HG03060 (cell line): ENCODE results near the gene NUDT7.

Source experiments
- ATAC-seq: cut with Tn5 transposase; IDR thresholded peaks from one replicate; pipeline ENCODE4 v1.9.1; 2021; ENCODE audit warnings: low read depth, moderate number of reproducible peaks; ENCODE audit not compliant: unreplicated experiment

The NUDT7 gene

GRCh38 chr16:77722309-77723107, at the start of gene NUDT7:
Gene NUDT7, plus strand, starts transcription at chr16:77722514. Its CDS starts 69 bp downstream, at chr16:77722583.
- peak; percentile 59 for ATAC-seq

GRCh38 chr16:77674888-77675287, 47.4 kb upstream of the NUDT7 start:
- ATAC-seq: no peak

DNA sequence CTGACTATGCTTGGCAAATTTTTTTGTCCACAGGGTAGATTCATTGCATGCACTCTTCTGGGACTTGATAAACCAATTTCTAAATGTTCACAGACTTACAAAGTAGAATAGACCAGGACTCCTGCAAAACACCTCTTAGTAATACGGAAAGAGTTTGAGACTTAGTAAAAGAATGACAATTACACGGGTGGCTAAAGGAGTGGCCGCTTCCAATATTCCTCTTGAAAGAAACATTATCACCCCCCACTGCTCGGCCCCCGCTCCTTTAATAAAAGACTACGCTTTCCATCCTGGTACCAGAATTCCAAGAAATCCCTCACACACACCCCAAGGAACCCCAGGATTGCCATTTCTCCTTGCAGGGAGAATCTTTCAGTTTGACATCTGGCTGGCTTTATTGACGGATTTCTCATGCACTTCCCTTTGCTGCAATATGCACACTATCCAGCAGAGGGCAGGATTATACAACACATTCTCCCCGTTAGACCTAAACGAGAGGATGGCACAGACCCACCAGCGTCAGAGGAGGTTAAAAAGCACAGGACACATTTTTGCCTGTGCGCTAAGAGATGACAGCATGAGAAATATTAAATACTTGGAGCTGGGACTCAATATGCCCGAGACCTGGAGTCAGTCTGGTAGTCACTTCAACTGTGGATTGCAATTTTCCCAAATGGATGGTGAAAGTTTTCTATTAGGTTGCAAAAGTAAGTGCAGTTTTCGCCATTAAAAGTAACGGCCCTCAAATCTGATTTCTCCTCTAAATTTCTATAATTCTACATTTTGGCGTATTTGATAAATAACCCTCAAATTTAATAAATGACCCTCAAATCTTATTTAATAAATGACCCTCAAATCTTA, 46.6 kb upstream of the NUDT7 start:
- peak; percentile 73 for ATAC-seq

DNA sequence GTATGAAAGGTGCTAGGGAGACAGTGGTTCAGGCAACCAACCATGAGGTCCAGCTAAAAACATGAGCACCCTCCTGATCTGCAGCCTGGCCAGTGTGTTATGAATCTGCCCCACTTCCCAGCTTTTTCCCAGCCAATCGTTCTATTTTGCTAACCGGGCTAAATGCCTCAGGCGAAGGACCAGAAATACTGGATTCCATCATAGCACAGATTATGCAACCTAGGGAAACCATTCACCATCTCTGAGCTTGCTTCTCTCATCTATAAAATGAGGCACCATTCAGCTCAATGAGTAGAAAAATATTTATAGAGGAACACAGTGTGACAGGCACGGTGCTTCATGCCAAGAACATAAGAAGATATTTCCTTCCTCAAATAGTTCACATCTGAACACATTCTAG, 45.2 kb upstream of the NUDT7 start:
- ATAC-seq: no peak

DNA sequence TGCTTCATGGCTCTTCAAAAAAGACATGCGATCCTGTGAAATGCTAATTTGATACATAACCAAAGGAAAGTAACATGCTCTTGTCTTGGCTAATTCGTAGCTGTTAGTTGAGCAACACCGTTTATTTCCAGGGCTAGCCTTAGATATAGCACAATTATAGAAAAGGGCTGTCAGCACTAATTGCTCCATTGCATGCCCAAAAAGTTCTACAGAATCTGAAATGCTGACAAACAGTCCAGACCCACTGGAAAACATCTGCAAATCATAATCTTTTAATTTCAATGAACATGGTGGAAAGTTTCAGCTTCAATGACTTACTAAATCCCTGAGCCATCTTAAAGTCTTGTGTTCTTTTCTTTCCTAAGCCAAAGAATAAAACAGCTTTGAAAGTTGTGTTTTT, 42.9 kb upstream of the NUDT7 start:
- no peak for ATAC-seq

- no peak for ATAC-seq
Observed at GRCh38 chr16:77679901-77680300, 42.4 kb upstream of the NUDT7 start.

DNA sequence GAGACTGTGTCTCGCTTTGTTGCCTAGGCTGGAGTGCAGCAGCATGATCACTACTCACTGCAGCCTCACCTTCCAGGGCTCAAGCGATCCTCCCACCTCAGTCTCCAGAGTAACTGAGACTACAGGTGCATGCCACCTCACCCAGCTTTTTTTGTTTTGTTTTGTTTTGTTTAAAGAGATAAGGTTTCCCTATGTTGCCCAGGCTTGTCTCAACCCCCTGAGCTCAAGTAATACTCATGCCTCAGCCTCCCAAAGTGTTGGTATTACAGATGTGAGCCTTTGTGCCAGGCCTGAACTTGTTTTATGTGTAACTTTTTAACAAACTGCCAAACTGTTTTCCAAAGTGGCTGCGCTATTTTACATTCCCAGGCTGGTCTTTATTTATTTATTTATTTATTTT, 41.8 kb upstream of the NUDT7 start:
- no peak for ATAC-seq

GRCh38 chr16:77682586-77682985, 39.7 kb upstream of the NUDT7 start:
- ATAC-seq: no peak

DNA sequence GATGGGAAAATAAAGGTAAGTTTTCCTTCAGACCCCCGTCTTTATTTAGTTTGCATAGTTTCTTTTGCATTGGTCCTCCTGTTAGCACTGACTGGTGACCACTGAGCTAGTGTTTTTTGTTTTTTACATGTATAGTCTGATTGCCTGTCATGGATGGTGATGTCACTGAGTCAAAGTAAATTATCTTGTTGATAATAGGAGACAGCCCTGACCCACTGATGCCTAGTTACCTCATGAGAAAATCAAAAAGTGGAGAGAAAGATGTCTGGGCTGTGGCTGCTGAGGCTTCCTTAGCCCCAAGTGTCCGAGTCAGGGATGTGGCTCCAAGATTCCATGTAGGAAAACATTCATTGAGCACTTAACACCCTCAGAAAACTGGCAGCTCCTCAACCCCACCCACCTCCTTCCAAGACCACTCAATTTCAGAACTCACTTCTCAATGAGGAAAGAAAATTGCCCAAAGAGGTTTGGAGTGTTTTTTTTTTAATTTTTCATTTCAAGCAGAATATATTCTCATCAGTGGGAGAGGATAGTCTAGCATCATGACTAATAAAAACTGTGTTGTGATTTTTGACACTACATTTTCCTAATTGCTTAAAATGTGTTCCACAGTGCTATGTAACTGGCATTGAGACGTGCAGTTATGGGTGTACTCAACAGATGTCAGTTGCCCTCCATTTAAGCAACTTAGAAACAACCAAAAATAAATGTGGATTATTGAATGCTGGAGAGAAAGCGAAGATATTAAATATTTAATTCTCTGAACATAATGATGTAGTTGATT, 38.7 kb upstream of the NUDT7 start:
- no peak for ATAC-seq

DNA sequence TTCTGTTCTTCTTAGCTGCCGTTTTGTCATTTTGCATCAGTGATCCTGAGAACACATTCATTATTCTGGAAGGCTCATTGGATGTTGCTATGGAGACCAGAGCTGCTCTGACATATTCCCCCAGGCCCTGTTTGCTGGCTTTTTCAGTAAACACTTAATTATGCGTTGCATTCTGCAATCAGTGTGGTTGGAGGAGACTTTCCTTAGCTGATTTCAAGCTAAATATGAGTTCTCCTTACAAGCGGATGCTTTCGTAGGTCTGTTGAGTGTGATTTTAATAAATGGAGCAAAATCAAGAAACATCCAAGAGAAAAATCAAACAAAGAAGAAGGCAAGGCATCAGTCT, 38.2 kb upstream of the NUDT7 start:
- ATAC-seq: no peak

DNA sequence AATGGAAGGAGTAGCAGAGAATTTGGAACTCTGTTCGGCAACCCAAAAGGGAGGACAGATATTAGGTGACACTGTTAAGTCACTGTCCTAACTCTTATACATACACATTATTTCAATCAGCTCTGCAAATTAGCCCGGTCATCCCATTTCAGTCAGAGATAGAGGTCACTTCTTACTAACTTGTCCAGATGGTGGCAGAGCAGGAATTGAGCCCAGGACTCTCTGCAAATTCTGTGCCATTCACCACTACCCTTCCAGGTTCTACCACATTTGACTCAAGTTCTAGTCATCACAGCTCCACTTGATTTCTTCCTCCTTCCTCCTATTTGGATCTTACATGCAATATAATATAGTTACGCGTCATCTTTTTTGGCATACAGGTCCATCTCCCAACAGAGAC, 35.9 kb upstream of the NUDT7 start:
- ATAC-seq: no peak

DNA sequence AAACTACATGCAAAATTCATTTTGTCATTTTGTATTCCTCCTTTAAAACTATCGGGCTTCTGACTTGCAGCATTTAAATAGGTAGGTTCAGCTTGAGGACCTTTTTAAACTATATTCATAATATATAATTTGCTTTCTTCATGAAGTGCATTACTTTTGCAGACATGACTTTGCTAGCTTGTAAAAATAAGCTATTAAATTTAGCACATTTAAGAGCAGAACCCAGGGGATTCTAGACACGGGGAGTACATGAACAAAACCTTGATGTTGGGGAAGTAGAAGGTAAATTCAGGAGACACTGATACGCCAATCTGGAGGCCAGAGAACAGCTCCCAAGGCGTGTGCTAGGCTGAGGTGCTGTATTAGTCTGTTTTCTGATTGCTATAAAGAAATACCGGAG, 32.3 kb upstream of the NUDT7 start:
- ATAC-seq: no peak

DNA sequence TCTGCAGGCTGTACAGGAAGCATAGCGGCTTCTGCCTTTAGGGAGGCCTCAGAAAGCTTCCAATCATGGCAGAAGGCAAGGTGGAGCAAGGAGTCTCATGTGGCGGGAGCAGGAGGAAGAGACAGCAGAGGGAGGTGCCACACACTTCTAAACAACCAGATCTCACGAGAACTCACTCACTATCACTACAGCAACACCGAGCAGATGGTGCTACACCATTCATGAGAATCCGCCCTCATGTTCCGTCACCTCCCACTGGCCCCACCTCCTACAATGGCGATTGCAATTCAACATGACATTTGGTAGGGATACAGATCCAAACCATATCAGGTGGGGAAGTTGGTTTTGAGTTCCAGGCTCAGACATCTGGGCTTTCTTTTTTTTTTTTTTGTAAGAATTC, 31.9 kb upstream of the NUDT7 start:
- ATAC-seq: no peak

DNA sequence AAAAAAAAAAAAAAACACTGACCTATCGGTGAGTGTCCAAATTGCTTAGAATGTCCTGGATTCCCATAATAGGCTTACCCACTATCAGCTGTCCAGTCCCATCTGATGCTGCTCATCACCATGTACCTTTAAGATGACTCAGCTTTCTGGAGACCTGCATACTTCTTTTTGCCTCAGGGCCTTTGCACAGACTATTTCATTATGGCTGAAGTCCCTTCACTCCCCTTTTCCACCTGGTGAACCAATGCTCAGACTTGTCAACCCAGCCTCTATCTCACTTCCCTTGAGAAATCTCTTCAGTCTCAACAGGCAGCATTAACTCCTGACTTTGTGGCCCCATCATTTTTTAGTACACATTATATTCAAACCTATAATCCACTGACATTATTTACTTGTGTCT, 29.7 kb upstream of the NUDT7 start:
- no peak for ATAC-seq

- no peak for ATAC-seq
Observed at GRCh38 chr16:77696149-77696548, 26.2 kb upstream of the NUDT7 start.

- ATAC-seq: no peak
Observed at GRCh38 chr16:77700846-77701245, 21.5 kb upstream of the NUDT7 start.

GRCh38 chr16:77705351-77705750, 17.0 kb upstream of the NUDT7 start:
- no peak for ATAC-seq

- ATAC-seq: no peak
Observed at GRCh38 chr16:77711179-77711578, 11.1 kb upstream of the NUDT7 start.

DNA sequence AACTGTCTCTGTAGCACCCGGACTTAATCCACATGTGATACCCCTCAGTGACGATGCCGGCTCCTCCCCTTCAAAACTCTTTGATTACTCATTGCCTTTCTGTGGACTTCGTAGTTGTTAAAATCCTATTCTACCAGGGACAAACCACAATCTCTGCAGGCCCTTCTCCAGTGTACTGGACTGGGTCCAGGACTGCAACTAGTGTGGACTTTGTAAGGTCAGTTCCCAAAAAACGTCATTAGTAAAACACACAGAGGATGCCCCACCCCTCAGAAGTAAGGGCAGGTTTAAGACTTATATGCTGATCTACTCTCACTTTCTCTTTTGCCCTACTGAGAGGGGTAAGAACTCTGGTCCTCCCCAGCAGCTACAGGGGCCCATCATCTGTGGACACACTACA, 10.5 kb upstream of the NUDT7 start:
- ATAC-seq: no peak

GRCh38 chr16:77715145-77715544, 7.2 kb upstream of the NUDT7 start:
- no peak for ATAC-seq

- ATAC-seq: peak; percentile 15
Observed at GRCh38 chr16:77721752-77722308, 484 bp upstream of the NUDT7 start.
